K562 (cell line): ENCODE measurements around the gene KPNA3. TPM values are rescaled to one million over a fixed set of nuclear protein-coding genes. Genes with fewer than 3 reads are reported as not detected.

Experiments
- ATAC-seq: fragments of 200-7000 bp; cut with Tn5 transposase; 3 replicates; pipeline ENCODE4 v1.9.1; 2020; ENCODE audit warnings: moderate library complexity
- BruUV-seq: library from RNA; stranded (reverse); fragments of 400-500 nt; replicated peaks from 2 replicates; lab custom pipeline; 2021; lab: Mats Ljungman, UMichigan
- CTCF ChIA-PET: fragments of 300-600 bp; formaldehyde crosslinking; extraction: SDS; loops from one replicate; lab custom pipeline; 2021; ENCODE audit warnings: low intra/inter-chr PET ratio; lab: Yijun Ruan, JAX
- POLR2A ChIA-PET: fragments of 300-600, 350-650 bp; sonication (Branson Sonifier 250); formaldehyde crosslinking; extraction: SDS; loops from one replicate; lab custom pipeline; 2021; ENCODE audit warnings: antibody characterized with exemption, inconsistent platforms; lab: Yijun Ruan, JAX
- DNase-seq, 4 experiments: peaks; one replicate each; pipeline versions ENCODE4 v3.0.0 to v3.0.0-alpha.2; 2011 to 2018; ENCODE audit warnings: low spot score in 3 of 4, mixed read lengths in 3 of 4; ENCODE audit errors: extremely low read depth in 1 of 4
- FAIRE-seq: peaks from 2 replicates; lab custom pipeline; 2011; peaks lifted over from hg19 to GRCh38; lab: Jason Lieb, UNC
- H2AFZ ChIP-seq: 2 replicates; pipeline ENCODE4 v1.6.0; 2011; ENCODE audit warnings: low read depth, low read length, control low read depth, inconsistent platforms
- H3K27ac ChIP-seq: fragments of 200-600 bp; 3 replicates; pipeline ENCODE4 v1.8.0; 2011; ENCODE audit warnings: low read depth, mild to moderate bottlenecking, control low read depth, inconsistent platforms, low read length, moderate library complexity, mixed read lengths; ENCODE audit errors: extremely low read depth
- H3K27me3 ChIP-seq, 2 experiments: fragments of 300-600 bp in 1 of 2; 2 replicates in 1 of 2; 3 replicates in 1 of 2; pipeline versions ENCODE4 v1.6.0 to v1.8.0; 2011; ENCODE audit warnings: inconsistent platforms in 2 of 2, low read length in 2 of 2, mild to moderate bottlenecking in 1 of 2, mixed read lengths in 1 of 2, moderate library complexity in 1 of 2; ENCODE audit not compliant: control insufficient read depth in 2 of 2, insufficient read depth in 2 of 2
- H3K36me3 ChIP-seq: fragments of 300-600 bp; 3 replicates; pipeline ENCODE4 v1.8.0; 2011; ENCODE audit warnings: mild to moderate bottlenecking, low read length, inconsistent platforms; ENCODE audit not compliant: control insufficient read depth, insufficient read depth
- H3K4me1 ChIP-seq, 2 experiments: fragments of 200-600 bp in 1 of 2; replicated peaks in 1 of 2; 2 replicates in 1 of 2; 3 replicates in 1 of 2; pipeline versions ENCODE4 v1.5.1 to v1.8.0; 2011; ENCODE audit warnings: inconsistent platforms in 2 of 2, low read length in 2 of 2, mild to moderate bottlenecking in 1 of 2, mixed read lengths in 1 of 2, moderate library complexity in 1 of 2; ENCODE audit not compliant: control insufficient read depth in 2 of 2, insufficient read depth in 2 of 2
- H3K4me2 ChIP-seq: 2 replicates; pipeline ENCODE4 v1.6.1; 2011; ENCODE audit warnings: low read length, control low read depth, inconsistent platforms, mixed read lengths; ENCODE audit not compliant: insufficient read depth
- H3K4me3 ChIP-seq: fragments of 200-600 bp; sonication (generic), shearing (Covaris generic); 2 replicates; pipeline ENCODE4 v1.5.1; 2016; ENCODE audit warnings: control low read depth, inconsistent platforms
- H3K79me2 ChIP-seq: fragments of 200-600 bp; 3 replicates; pipeline ENCODE4 v1.8.0; 2011; ENCODE audit warnings: low read length, inconsistent platforms; ENCODE audit not compliant: control insufficient read depth, insufficient read depth
- H3K9ac ChIP-seq, 2 experiments: 2 replicates each; pipeline versions ENCODE4 v1.6.0 to v1.6.1; 2011; ENCODE audit warnings: low read depth in 2 of 2, low read length in 2 of 2, control low read depth in 1 of 2, inconsistent platforms in 1 of 2, mild to moderate bottlenecking in 1 of 2, mixed read lengths in 1 of 2; ENCODE audit not compliant: insufficient read depth in 1 of 2
- H3K9me1 ChIP-seq: one replicate; pipeline ENCODE4 v1.6.0; 2011; ENCODE audit warnings: inconsistent platforms, mild to moderate bottlenecking, low read length, moderate library complexity; ENCODE audit not compliant: control insufficient read depth, insufficient read depth
- H3K9me3 ChIP-seq: replicated peaks from 2 replicates; pipeline ENCODE4 v1.5.1; 2011; ENCODE audit warnings: low read depth, low read length, inconsistent platforms; ENCODE audit not compliant: control insufficient read depth, insufficient read depth
- H4K20me1 ChIP-seq: replicated peaks from 2 replicates; pipeline ENCODE4 v1.6.1; 2011; ENCODE audit warnings: low read length, inconsistent platforms, mixed read lengths; ENCODE audit not compliant: control insufficient read depth, insufficient read depth
- ARID1B ChIP-seq: fragments of 450-650 bp; IDR thresholded peaks from 2 replicates; pipeline ENCODE4 v1.6.1; 2016; ENCODE audit warnings: antibody characterized with exemption, mild to moderate bottlenecking, inconsistent platforms
- CBFA2T3 ChIP-seq: fragments of 450-650 bp; IDR thresholded peaks from 2 replicates; pipeline ENCODE4 v1.6.1; 2017
- DPF2 ChIP-seq: fragments of 450-650 bp; IDR thresholded peaks from 2 replicates; pipeline ENCODE4 v1.6.1; 2016
- MYNN ChIP-seq, 2 experiments: sonication (generic); formaldehyde crosslinking in 1 of 2; IDR thresholded peaks; 2 replicates each; pipeline versions ENCODE4 v1.5.0 to v1.6.1; 2016 to 2020; ENCODE audit warnings: antibody characterized with exemption in 1 of 2, missing genetic modification reagents in 1 of 2
- RBM34 ChIP-seq: fragments of 200-400 bp; formaldehyde crosslinking; IDR thresholded peaks from 2 replicates; pipeline ENCODE4 v1.6.1; 2018; ENCODE audit warnings: low read length, borderline replicate concordance; ENCODE audit not compliant: insufficient read depth
- TAL1 ChIP-seq: fragments of 450-650 bp; IDR thresholded peaks from 2 replicates; pipeline ENCODE4 v1.6.1; 2016; ENCODE audit warnings: mild to moderate bottlenecking
- TRIM24 ChIP-seq, 2 experiments: fragments of 450-650 bp; IDR thresholded peaks; 2 replicates each; pipeline ENCODE4 v1.6.1; 2016
- ZNF639 ChIP-seq, 2 experiments: fragments of 200-800 bp in 1 of 2; sonication (Bioruptor generic) in 1 of 2; sonication (generic) in 1 of 2; formaldehyde crosslinking in 1 of 2; IDR thresholded peaks in 1 of 2; conservative IDR thresholded peaks in 1 of 2; 2 replicates each; pipeline versions ENCODE4 v1.5.0 to v1.6.1; 2016 to 2020; ENCODE audit warnings: missing compliant biosample characterization in 1 of 2, missing genetic modification characterization in 1 of 2, missing genetic modification reagents in 1 of 2
- in situ Hi-C: fragments of 300-500 bp; cut with MboI; formaldehyde crosslinking; loops from 4 replicates; pipeline ENCODE4 v1.15.0; 2018; ENCODE audit warnings: inconsistent platforms, mixed read lengths
- intact Hi-C: fragments of 100-400 bp; cut with micrococcal nuclease; formaldehyde crosslinking; loops from 2 replicates; pipeline ENCODE4 v1.14.2; 2022
- polyA plus RNA-seq, 8 experiments: library from polyadenylated mRNA; depleted of rRNA in 4 of 8; stranded (reverse) in 5 of 8; unstranded in 3 of 8; fragments of >200 nt; fragmentation: Nextera tagmentation in 2 of 8; fragmentation: Illumina TruSeq in 1 of 8; extraction: Ambion mirVana in 2 of 8; extraction: Trizol in 1 of 8; gene quantifications; 2 replicates each; pipeline versions ENCODE4 v1.2.1 to v1.2.3, GENCODE V29; 2011 to 2014; ENCODE audit warnings: inconsistent platforms in 1 of 8, missing spikeins in 1 of 8
- total RNA-seq, 7 experiments: library from RNA; depleted of rRNA in 6 of 7; stranded (reverse); fragments of >200 nt in 6 of 7; fragmentation: Illumina TruSeq in 2 of 7; extraction: Trizol in 2 of 7; gene quantifications; 2 replicates each; pipeline versions ENCODE4 v1.2.1 to v1.2.3, GENCODE V29; 2011 to 2021; ENCODE audit warnings: low replicate concordance in 1 of 7
- TF ChIP-seq, protein P1 (sequence below): sonication (generic); IDR thresholded peaks from 2 replicates; pipeline ENCODE4 v1.6.1; 2016
- TF ChIP-seq, protein P2 (sequence below): fragments of 450-650 bp; IDR thresholded peaks from 2 replicates; pipeline ENCODE4 v1.6.1; 2017; ENCODE audit warnings: antibody characterized with exemption

KPNA3 gene
- total and polyA plus RNA-seq, 9 of the 15 experiments (the other 6 are each of a cell fraction or from before 2014, with no cell fraction given), result 8.5 to 23.4 (median 15.7) TPM

DNA sequence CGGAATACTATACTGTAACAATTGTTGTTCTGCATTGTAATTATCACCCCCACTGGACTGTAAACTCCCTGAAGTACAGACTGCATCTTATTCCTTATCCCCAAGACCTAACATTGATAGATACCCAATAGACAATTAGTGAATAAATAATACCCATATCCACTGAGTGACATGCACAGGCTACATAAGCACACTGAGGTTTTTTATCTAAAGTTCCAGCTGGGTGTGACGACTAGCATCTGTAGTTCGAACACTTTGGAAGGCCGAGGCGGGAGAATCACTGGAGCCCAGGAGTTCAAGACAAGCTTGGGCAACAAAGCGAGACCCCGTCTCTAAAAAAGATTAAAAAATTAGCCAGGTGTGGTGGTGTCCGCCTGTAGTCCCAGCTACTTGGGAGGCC, 2.5 kb downstream of the KPNA3 start (continued):
- TF ChIP-seq ZNF639 (CRISPR knock-in tag; conservative IDR thresholded peaks at IDR 0.05 in 1 of 2, IDR thresholded peaks at IDR 0.05 in 1 of 2) (no peak), RBM34 (no peak), TRIM24 (IDR thresholded peaks at IDR 0.05) (no peak), TAL1 (peak; percentile 49; the same call in 1 of the 2 replicates), CBFA2T3 (peak; percentile 68)

DNA sequence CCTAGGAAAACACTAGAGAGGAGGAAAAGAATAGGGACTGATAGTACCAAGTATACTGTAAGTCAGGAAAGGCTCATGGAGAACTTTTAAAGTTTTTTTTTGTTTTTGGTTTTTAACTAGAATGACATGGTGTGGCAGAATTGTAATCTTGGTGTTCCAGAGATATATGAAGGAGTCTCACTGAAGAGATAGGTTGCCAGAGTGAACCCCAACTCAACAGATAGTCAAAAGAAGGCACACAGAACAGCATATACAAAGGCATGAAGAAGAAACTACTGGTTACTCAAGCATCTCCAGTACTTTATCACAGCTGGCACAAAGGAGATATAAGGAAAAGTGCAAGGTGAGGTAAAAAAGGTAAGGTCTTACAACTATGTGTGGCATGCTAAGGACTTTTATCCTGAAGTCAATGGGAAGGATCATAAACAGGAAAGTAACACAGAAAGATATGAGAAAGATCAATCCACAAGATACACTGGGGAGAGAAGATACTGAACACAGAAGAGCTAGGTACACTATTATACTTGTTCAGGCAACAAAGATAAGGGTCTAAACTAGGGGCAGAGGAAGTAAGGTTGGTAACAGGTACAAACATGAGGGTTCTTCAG, 6.0 kb downstream of the KPNA3 start:
- Histone ChIP-seq H3K9me1 (no peaks in the 10 kb centered on the region), H2AFZ (no peak overlapping the region), H3K27me3 (no peaks in the 10 kb centered on the region), H3K9me3 (no peaks in the 10 kb centered on the region), H3K9ac (no peak overlapping the region), H3K79me2 (peaks cover 96% of the 10 kb centered on the region), H3K36me3 (peaks cover 7% of the 10 kb centered on the region; the same call in 2 of the 3 replicates), H3K4me2 (peak overlapping the region; percentile 36; the same call in 1 of the 2 replicates), H3K4me3 (no peak overlapping the region), H4K20me1 (peaks cover 13% of the 10 kb centered on the region; the same call in 1 of the 2 replicates), H3K4me1 (peaks cover 8 to 28% of the 10 kb centered on the region in 2 experiments; a peak in 3 of 5 replicates), H3K27ac (no peak overlapping the region)
- no TSS peak for BruUV-seq
- intact Hi-C loops (no loop called here), in situ Hi-C loops (no loop called here)
- no peak; the same call in 2 of the 3 replicates for ATAC-seq
- FAIRE-seq, result no peak
- TF ChIP-seq, protein P1, sequence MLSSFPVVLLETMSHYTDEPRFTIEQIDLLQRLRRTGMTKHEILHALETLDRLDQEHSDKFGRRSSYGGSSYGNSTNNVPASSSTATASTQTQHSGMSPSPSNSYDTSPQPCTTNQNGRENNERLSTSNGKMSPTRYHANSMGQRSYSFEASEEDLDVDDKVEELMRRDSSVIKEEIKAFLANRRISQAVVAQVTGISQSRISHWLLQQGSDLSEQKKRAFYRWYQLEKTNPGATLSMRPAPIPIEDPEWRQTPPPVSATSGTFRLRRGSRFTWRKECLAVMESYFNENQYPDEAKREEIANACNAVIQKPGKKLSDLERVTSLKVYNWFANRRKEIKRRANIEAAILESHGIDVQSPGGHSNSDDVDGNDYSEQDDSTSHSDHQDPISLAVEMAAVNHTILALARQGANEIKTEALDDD, result peak; percentile 57; the same call in 1 of the 2 replicates
- TF ChIP-seq ARID1B (peak; percentile 12; the same call in 1 of the 2 replicates), DPF2 (0 out of 2 replicates have a peak, but pooled peaks have one; percentile 16), MYNN (IDR thresholded peaks at IDR 0.05) (peak; percentile 86; the same call in 1 of the 2 replicates), MYNN (CRISPR knock-in tag; IDR thresholded peaks at IDR 0.05) (no peak), CBFA2T3 (peak; percentile 34)
- TF ChIP-seq, protein P2, sequence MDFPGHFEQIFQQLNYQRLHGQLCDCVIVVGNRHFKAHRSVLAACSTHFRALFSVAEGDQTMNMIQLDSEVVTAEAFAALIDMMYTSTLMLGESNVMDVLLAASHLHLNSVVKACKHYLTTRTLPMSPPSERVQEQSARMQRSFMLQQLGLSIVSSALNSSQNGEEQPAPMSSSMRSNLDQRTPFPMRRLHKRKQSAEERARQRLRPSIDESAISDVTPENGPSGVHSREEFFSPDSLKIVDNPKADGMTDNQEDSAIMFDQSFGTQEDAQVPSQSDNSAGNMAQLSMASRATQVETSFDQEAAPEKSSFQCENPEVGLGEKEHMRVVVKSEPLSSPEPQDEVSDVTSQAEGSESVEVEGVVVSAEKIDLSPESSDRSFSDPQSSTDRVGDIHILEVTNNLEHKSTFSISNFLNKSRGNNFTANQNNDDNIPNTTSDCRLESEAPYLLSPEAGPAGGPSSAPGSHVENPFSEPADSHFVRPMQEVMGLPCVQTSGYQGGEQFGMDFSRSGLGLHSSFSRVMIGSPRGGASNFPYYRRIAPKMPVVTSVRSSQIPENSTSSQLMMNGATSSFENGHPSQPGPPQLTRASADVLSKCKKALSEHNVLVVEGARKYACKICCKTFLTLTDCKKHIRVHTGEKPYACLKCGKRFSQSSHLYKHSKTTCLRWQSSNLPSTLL, result no peak
- CTCF ChIA-PET, result no interaction called here
- DNase-seq, result no peak
- POLR2A ChIA-PET, result interaction anchor here (0.8 kb wide), 1 partner anchor 30 kb away, joined by 3 read pairs; no protein-coding TSS in a partner anchor
